Endothelial cell of umbilical vein (primary cell): ENCODE measurements around the gene GNAI1. TPM values are rescaled to one million over a fixed set of nuclear protein-coding genes. Genes with fewer than 3 reads are reported as not detected.

ENCODE experiments used
- BruUV-seq: library from RNA; stranded (reverse); fragments of 400-500 nt; replicated peaks from 2 replicates; lab custom pipeline; 2021; lab: Mats Ljungman, UMichigan
- CTCF ChIA-PET: fragments of 300-600, 350-600 bp; sonication (Branson Sonifier 250); formaldehyde crosslinking; loops from one replicate; lab custom pipeline; 2021; ENCODE audit warnings: antibody characterized with exemption, inconsistent platforms; lab: Charles Lee
- POLR2A ChIA-PET: fragments of 300-600, 350-600 bp; sonication (Branson Sonifier 250); formaldehyde crosslinking; loops from one replicate; lab custom pipeline; 2021; ENCODE audit warnings: antibody characterized with exemption, inconsistent platforms; lab: Charles Lee
- DNase-seq: peaks from one replicate; pipeline ENCODE4 v3.0.0-alpha.2; 2011; ENCODE audit warnings: low read depth, low spot score
- FAIRE-seq: peaks from 2 replicates; lab custom pipeline; 2011; peaks lifted over from hg19 to GRCh38; lab: Jason Lieb, UNC
- H2AFZ ChIP-seq: 2 replicates; pipeline ENCODE4 v1.6.0; 2012; ENCODE audit warnings: low read depth, low read length, control low read depth, inconsistent platforms
- H3K27ac ChIP-seq: 2 replicates; pipeline ENCODE4 v1.5.1; 2011; ENCODE audit warnings: low read depth, mild to moderate bottlenecking, control low read depth, low read length, moderate library complexity; ENCODE audit not compliant: insufficient read depth
- H3K27me3 ChIP-seq, 2 experiments: 2 replicates each; pipeline versions ENCODE4 v1.6.0 to v1.6.1; 2011; ENCODE audit warnings: low read length in 2 of 2, mixed read lengths in 1 of 2; ENCODE audit not compliant: control insufficient read depth in 2 of 2, insufficient read depth in 2 of 2
- H3K36me3 ChIP-seq, 2 experiments: 2 replicates in 1 of 2; 3 replicates in 1 of 2; pipeline ENCODE4 v1.5.1; 2011; ENCODE audit warnings: low read length in 2 of 2, mild to moderate bottlenecking in 1 of 2, moderate library complexity in 1 of 2; ENCODE audit not compliant: control insufficient read depth in 2 of 2, insufficient read depth in 2 of 2; ENCODE audit errors: extremely low read depth in 1 of 2
- H3K4me1 ChIP-seq: 3 replicates; pipeline ENCODE4 v1.5.1; 2011; ENCODE audit warnings: mild to moderate bottlenecking, low read length; ENCODE audit not compliant: control insufficient read depth, insufficient read depth; ENCODE audit errors: extremely low read depth
- H3K4me2 ChIP-seq: 2 replicates; pipeline ENCODE4 v1.6.1; 2011; ENCODE audit warnings: low read length, control low read depth, mixed read lengths; ENCODE audit not compliant: insufficient read depth
- H3K4me3 ChIP-seq, 3 experiments: fragments of 200-600 bp in 1 of 3; sonication (generic), shearing (Covaris generic) in 1 of 3; replicated peaks in 1 of 3; 2 replicates each; pipeline ENCODE4 v1.5.1; 2011 to 2016; ENCODE audit warnings: control low read depth in 3 of 3, low read length in 3 of 3, mild to moderate bottlenecking in 2 of 3, inconsistent platforms in 1 of 3, low read depth in 1 of 3, moderate library complexity in 1 of 3; ENCODE audit not compliant: insufficient read depth in 1 of 3
- H3K79me2 ChIP-seq: 2 replicates; pipeline ENCODE4 v1.6.0; 2012; ENCODE audit warnings: low read length, inconsistent platforms; ENCODE audit not compliant: control insufficient read depth, insufficient read depth
- H3K9ac ChIP-seq: replicated peaks from 2 replicates; pipeline ENCODE3; 2011; ENCODE audit warnings: low read length, control low read depth; ENCODE audit not compliant: insufficient read depth; ENCODE audit errors: extremely low read depth
- H3K9me1 ChIP-seq: replicated peaks from 3 replicates; pipeline ENCODE4 v1.6.0; 2011; ENCODE audit warnings: mild to moderate bottlenecking, low read length; ENCODE audit not compliant: control insufficient read depth, insufficient read depth; ENCODE audit errors: extremely low read depth
- H3K9me3 ChIP-seq: replicated peaks from 2 replicates; pipeline ENCODE4 v1.5.1; 2012; ENCODE audit warnings: low read length, inconsistent platforms; ENCODE audit not compliant: control insufficient read depth, insufficient read depth
- H4K20me1 ChIP-seq: replicated peaks from 2 replicates; pipeline ENCODE3; 2011; ENCODE audit warnings: mild to moderate bottlenecking, low read length; ENCODE audit not compliant: control insufficient read depth, insufficient read depth; ENCODE audit errors: extremely low read depth
- EZH2 ChIP-seq: IDR thresholded peaks from 2 replicates; pipeline ENCODE4 v1.6.1; 2012; ENCODE audit warnings: borderline replicate concordance, low read depth, mild to moderate bottlenecking, moderate library complexity, low read length, inconsistent platforms; ENCODE audit not compliant: severe bottlenecking
- FOS ChIP-seq: IDR thresholded peaks from 2 replicates; pipeline ENCODE4 v1.6.1; 2011; ENCODE audit warnings: mild to moderate bottlenecking, low read length, moderate library complexity, borderline replicate concordance; ENCODE audit not compliant: insufficient read depth
- GATA2 ChIP-seq: IDR thresholded peaks from 2 replicates; pipeline ENCODE4 v1.7.0; 2011; ENCODE audit warnings: low read depth, mild to moderate bottlenecking, moderate library complexity, mixed read lengths, low read length; ENCODE audit not compliant: insufficient read length, insufficient read depth
- JUN ChIP-seq: IDR thresholded peaks from 2 replicates; pipeline ENCODE4 v1.6.1; 2011; ENCODE audit warnings: borderline replicate concordance, low read depth; ENCODE audit not compliant: insufficient read length, insufficient read depth
- MYC ChIP-seq: IDR thresholded peaks from one replicate; pipeline ENCODE4 v1.6.1; 2011; ENCODE audit warnings: mild to moderate bottlenecking, low read depth, low read length
- POLR2A ChIP-seq: IDR thresholded peaks from 2 replicates; pipeline ENCODE4 v1.6.1; 2012; ENCODE audit warnings: low read depth, mild to moderate bottlenecking, control low read depth, low read length
- POLR2AphosphoS5 ChIP-seq: IDR thresholded peaks from 2 replicates; pipeline ENCODE4 v1.6.1; 2012; ENCODE audit warnings: low read depth, mild to moderate bottlenecking, control low read depth, low read length, moderate library complexity; ENCODE audit not compliant: insufficient read depth
- dilution Hi-C: fragments of 300-500 bp; cut with MboI; formaldehyde crosslinking; loops from one replicate; pipeline ENCODE4 v1.15.0; 2019; ENCODE audit warnings: low sequenced_read_pairs; ENCODE audit not compliant: extremely low pct_ligation_motif_present
- intact Hi-C: fragments of 100-400 bp; cut with micrococcal nuclease; formaldehyde crosslinking; loops from one replicate; pipeline ENCODE4 v1.10.0; 2022
- polyA plus RNA-seq, 4 experiments: library from polyadenylated mRNA; depleted of rRNA in 3 of 4; stranded (reverse) in 3 of 4; unstranded in 1 of 4; fragments of >200 nt; gene quantifications; 2 replicates each; pipeline versions ENCODE4 v1.2.1 to v1.2.3, GENCODE V29; 2011 to 2012; ENCODE audit warnings: missing spikeins in 1 of 4
- total RNA-seq: library from RNA; stranded (reverse); gene quantifications from 2 replicates; pipeline ENCODE4 v1.2.3, GENCODE V29; 2021
- TF ChIP-seq, protein P1 (sequence below): IDR thresholded peaks from 2 replicates; pipeline ENCODE4 v1.6.1; 2011; ENCODE audit not compliant: insufficient read depth, insufficient read length
- TF ChIP-seq, protein P2 (sequence below), 2 donors: IDR thresholded peaks; 1 replicate in 1 of 2; 2 replicates in 1 of 2; pipeline ENCODE4 v1.5.1; 2011; ENCODE audit warnings: low read length in 2 of 2, mild to moderate bottlenecking in 2 of 2, moderate library complexity in 2 of 2, control low read depth in 1 of 2, inconsistent platforms in 1 of 2, low read depth in 1 of 2; ENCODE audit not compliant: insufficient read depth in 1 of 2; ENCODE audit errors: extremely low read depth in 1 of 2

The GNAI1 gene
- total and polyA plus RNA-seq, 2 donors (not counting 3 experiments of a cell fraction or from before 2014, with no cell fraction given), result 7.5 to 15.0 TPM

DNA sequence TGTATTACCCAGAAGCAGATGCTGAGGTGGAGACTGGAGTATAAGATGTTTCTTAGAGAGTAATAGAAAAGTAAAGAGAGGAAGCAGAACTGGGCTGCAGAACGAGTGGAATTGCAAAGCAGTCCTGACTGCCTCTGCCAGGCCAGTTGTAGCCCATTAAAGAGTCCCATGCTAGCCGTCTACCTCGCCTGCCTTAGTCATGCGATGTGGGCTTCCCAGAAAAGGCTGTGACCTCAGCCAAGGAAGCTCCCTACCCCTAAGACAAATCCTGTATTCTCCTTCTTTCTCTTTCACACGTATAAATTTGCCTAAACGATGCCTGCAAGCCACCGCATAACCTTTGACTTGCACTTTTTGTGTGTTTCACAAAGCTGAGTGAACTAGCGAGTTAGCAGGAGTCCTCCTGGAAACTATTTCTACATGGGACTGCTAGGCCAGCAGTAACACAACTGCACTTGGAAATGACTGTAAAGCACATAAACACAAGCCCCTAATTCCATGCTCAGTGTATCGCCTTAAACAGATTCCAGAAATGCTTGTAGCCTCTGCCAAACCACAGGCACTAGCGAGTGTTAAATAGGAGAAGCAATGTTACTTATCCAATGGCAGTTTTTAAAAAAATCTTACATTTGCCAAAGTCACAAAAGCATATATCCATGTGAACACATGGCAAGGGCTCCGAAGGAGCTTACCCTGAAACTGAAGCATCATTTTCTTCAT lies 47.4 kb upstream of the GNAI1 start:
- no peak overlapping the region for H3K4me2 ChIP-seq
- no peaks in the 10 kb centered on the region for H3K36me3 ChIP-seq
- intact Hi-C loops, result no loop called here
- no peaks in the 10 kb centered on the region for H3K4me1 ChIP-seq
- TF ChIP-seq GATA2, result no peak
- no peak for TF ChIP-seq FOS
- no peak for TF ChIP-seq POLR2AphosphoS5
- no peak for TF ChIP-seq POLR2A
- TF ChIP-seq MYC, result no peak
- TF ChIP-seq, protein P1, sequence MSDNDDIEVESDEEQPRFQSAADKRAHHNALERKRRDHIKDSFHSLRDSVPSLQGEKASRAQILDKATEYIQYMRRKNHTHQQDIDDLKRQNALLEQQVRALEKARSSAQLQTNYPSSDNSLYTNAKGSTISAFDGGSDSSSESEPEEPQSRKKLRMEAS, result no peak
- no peak for TF ChIP-seq JUN
- no peak for TF ChIP-seq EZH2
- TF ChIP-seq, protein P2, sequence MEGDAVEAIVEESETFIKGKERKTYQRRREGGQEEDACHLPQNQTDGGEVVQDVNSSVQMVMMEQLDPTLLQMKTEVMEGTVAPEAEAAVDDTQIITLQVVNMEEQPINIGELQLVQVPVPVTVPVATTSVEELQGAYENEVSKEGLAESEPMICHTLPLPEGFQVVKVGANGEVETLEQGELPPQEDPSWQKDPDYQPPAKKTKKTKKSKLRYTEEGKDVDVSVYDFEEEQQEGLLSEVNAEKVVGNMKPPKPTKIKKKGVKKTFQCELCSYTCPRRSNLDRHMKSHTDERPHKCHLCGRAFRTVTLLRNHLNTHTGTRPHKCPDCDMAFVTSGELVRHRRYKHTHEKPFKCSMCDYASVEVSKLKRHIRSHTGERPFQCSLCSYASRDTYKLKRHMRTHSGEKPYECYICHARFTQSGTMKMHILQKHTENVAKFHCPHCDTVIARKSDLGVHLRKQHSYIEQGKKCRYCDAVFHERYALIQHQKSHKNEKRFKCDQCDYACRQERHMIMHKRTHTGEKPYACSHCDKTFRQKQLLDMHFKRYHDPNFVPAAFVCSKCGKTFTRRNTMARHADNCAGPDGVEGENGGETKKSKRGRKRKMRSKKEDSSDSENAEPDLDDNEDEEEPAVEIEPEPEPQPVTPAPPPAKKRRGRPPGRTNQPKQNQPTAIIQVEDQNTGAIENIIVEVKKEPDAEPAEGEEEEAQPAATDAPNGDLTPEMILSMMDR (IDR thresholded peaks at IDR 0.05; ENCODE audit: extremely low read depth in 1 of 2, insufficient read depth in 1 of 2, low read depth in 1 of 2, low read length in 2 of 2), result no peak
- H3K9me1 ChIP-seq, result no peaks in the 10 kb centered on the region
- H2AFZ ChIP-seq, result no peak overlapping the region
- BruUV-seq, result no TSS peak
- H3K9ac ChIP-seq, result no peak overlapping the region
- H3K9me3 ChIP-seq, result no peaks in the 10 kb centered on the region
- FAIRE-seq, result no peak
- ChIA-PET CTCF (interaction anchor here (1.5 kb wide), 1 partner anchor 27 kb away, joined by 3 read pairs; no protein-coding TSS in a partner anchor), POLR2A (no interaction called here)
- no peaks in the 10 kb centered on the region for H3K79me2 ChIP-seq
- H3K27me3 ChIP-seq, result no peaks in the 10 kb centered on the region
- dilution Hi-C loops, result no loop called here
- no peak for DNase-seq
- no peak overlapping the region for H3K27ac ChIP-seq
- no peaks in the 10 kb centered on the region for H4K20me1 ChIP-seq
- H3K4me3 ChIP-seq, result no peak overlapping the region
